HG02870 (cell line): Measurements from ENCODE around the gene OPCML.

Experiments
- ATAC-seq: cut with Tn5 transposase; IDR thresholded peaks from one replicate; pipeline ENCODE4 v1.9.1; 2021; ENCODE audit warnings: mild to moderate bottlenecking, moderate library complexity; ENCODE audit not compliant: unreplicated experiment

The OPCML gene

DNA sequence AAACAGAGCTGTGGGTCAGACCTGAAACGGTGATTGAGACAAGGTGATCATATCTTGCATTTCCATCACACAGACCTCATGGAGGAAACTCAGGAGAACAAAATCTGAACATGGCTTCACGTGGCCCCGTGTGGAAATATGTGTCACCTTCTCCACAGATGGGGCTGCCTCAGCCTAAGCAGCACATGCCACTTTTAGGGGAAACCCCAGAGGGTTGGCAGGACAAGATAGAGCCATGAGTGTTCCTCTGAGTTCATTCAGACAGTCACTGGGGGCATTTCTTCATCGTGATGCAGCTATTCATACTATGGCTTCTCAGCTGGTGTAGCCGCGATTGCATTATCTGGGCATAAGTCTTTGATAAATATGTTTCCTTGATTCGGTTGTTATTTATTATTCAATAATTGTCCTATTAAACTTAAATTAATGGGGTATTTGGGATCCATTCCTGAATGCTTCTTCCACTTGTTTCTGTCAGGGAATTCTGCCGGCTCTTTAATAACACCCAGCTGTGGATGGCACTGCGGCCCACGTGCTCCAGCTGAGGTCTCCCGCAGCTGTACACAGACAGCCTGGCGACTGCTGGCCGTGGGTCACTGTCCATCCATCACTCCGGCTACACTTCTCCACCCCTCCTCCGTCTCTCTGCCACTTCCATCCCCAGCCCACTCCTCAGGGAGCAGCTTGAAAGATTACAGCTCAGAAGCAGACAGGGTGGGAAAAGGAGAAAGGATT is 485.1 kb downstream of the OPCML start:
- no peak for ATAC-seq

DNA sequence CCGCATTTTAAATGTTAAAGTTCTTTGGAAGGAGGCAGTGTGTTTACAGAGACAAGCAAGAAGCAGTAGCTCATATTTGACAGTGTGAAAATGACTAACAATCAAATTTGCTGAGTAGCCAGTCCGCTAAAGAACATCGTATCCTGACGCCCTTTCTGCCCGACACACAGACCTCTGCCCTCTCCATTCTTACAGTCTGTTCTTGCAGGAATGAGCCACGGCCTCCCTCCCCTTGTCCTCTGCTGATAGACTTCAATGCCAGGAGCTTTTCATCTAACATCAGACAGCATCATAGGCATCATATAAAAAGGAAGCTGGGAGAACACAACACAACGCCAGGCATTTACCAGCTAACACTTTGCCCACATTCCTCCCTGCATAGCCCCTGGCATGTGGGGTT is 486.0 kb downstream of the OPCML start:
- no peak for ATAC-seq

DNA sequence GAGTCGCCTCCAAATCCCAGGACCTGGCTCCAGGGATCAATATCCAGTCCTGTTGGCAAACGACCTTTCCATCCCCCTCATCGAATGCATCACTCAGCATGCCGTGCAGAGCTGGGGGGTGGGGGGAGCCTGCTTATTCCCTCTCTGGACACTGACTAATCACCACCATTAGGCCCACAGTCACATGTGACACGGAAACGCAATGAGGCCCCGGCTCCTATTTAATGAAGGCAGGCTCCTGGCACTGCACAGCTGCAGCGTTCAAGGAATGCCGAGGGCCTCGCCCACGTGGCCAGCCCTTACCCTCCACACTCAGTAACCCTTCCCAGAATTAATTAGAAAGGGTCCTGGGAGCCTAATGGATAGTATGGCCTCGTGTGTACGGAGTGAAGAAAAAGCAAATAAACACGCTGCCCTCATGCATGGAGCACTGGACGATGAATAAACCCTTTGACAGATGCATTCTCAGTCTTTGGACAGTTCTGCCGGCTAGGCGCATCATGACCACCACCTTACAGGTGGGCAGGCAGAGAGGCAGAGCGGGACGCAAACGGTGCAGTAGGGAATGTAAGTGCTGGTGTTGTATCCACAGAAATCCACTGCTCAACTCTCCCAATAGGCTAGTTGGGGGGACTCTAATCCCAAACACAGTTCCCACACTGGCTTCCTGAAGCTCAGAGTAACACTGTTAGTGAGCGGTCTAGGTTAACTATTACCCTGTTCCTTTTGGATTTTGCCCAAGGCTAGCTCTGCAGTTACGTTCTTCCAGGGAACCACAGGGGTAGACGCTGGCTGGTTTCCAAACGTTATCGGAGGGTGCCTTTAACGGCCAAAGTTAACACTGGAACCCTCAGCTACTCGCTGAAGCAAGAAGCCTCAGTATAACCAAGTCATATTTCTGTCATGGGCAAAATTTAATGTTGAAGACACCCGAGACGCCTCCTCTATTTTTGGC is 490.1 kb downstream of the OPCML start:
- ATAC-seq: no peak

DNA sequence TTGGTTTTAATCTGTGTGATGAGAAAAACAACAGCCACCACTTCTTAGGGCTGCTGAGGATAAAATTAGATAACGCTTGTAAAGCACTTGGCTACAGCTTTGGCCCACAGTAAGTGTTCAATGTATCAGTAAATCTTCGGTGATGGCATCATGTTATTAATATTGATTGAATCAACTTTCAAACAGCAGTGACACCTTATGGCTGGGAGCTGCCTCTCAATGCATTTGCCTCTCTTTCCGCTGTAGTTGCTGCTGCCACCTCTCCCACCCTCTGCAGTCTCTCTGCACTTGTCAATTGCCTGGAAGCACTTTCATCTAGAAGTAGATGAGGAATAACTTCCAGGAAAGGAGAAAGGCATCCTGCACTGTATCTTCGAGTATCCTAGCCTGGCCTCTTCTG is 491.1 kb downstream of the OPCML start:
- ATAC-seq: no peak

DNA sequence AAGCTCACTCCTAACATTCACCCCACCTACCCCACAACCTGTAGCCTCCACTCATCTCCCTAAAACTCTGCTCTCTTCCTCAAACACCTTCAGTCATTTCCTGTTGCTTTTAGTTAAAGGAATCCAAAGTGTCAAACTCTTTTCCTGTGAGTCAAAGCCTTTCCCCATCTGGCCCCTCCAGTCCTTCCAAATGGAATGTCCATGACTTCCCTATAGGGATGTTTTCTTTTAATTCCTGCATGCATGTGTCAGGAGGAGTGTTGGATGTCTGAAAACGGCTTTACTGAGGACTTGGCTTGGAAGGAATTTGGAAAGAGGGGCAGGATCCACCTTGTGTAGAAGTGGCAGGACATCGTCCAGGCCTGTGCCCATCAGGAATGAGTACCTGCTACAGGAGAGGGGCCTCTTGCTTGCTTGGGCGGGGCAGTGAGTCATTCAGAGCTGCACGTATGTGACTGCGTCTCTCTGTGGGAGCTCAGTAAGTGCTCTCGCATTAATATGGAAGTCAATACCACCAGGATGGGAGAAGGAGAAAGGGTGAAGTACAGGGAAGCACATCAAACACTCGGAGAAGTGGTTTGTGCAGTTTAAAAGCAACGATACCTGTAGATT is 491.9 kb downstream of the OPCML start:
- no peak for ATAC-seq

DNA sequence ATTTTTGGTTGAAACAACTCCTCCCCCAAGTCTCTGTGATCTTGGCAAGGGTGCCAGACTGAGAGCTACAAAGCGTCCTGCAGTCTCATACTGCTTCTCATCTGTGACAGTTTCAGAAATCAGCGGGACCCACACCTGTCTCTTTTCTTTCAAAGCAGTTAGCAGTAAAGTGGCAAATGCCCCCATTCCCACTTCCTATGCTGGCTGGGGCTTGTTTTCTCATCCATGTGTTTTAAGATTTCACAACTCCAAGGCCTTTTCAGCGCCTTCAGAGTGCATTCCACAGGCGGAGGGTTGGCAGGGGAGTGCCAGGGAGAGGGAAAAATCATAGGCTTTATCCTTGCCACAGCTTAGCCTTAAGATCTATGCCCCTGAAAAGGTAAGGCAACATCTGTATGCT is 493.5 kb downstream of the OPCML start:
- ATAC-seq: no peak

DNA sequence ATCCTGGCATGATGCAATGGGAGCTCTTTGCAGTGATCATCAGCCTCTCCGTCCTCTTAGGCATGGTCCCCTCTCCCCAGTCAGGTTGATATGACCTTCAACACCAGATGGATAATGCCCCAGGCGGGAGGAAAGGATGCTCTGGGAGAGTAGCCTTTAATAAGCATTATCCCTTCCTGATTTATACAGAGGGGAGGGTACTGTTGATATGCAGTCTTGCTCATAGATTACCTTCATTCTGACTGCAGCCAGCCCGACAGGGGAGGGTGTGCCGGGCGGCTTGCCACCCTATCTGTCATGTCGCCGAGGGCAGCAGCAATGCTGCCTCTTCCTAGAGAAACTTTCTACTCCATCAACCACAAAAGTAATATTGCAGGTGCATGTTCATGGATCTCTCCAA is 497.4 kb downstream of the OPCML start:
- no peak for ATAC-seq

DNA sequence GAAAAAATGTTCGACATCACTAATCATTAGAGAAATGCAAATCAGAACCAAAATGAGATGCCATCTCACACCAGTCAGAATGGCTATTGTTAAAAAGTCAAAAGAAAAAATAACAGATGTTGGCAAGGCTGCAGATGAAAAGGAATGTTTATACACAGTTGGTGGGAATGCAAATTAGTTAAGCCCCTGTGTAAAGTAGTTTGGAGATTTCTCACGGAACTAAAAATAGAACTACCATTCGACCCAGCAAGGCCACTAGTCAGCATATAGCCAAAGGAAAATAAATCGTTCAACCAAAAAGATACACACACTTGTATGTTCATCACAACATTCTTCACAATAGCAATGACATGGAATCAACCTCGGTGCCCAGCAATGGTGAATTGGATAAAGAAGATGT is 503.2 kb downstream of the OPCML start:
- no peak for ATAC-seq

DNA sequence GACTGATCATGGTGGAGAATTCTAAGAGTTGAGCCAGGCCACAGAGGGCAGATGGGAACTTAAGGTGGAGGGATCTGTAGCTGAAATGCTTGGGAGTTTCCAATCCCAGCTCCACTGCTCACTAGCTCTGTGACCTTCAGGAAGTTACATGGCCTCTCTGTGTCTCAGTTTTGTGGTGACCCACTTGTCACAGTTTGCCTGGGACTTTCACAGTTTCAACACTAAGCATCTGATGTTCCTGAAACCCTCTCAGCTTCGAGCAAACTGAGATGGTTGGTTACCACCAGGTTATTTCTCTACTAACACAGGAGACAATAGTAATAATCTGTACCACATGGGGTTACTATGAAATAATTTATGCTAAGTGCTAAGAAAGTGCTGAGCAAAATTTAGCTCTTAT is 505.3 kb downstream of the OPCML start:
- no peak for ATAC-seq

DNA sequence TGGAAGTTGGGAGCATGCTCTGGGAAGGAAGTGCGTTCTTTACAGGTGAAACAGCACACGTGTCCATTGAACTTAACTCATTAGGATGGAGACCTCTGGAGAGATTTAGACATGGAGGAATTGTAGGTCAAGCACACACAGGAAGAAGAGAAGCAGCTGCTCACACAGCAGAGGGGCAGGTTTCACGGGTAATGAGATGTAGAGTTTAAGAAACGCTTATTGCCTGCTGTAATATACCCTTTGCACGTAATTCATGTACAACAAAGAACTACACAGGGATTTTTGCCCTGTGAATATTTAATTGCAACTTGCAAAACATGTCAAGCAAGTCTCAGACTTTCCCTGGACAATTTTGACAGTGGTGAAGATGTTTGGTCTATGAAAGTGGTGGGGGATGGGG is 508.0 kb downstream of the OPCML start:
- no peak for ATAC-seq

DNA sequence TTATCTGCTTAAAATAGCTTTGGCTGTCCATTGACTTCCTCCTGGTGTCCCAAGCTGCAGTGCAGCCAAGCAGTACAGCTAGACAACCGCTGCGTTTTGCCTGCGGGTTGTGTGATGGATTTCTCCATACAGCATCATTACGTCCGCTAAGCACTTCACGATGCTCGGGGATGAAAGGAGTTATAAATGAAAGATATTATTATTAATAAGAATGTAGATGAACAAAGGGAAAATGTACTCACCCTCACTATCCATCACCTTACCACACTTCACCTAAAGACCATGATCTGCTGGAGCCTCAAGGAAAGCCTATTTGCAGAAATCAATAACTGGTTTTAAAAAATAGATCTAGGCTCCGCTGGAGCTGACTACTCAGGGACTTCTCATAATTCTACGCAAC is 509.1 kb downstream of the OPCML start:
- no peak for ATAC-seq

DNA sequence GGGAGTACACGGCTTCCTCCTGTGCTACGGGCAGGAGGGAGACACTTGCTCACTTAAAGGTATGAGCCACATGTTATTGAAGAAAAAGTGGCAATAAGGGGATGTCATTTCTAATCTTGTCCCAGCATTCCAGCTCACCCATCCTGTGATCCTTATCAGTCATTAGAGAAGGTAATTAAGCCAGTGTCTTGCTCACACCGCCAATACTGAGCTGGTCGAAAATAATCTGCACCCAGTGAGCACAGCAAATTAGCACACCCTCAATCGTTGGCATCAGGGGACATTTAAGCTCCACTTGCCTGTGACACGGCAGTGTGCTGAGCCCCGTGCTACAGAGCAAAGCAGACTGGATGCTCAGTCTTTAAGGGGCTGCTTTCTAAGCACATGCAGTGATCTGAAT is 510.7 kb downstream of the OPCML start:
- ATAC-seq: no peak

DNA sequence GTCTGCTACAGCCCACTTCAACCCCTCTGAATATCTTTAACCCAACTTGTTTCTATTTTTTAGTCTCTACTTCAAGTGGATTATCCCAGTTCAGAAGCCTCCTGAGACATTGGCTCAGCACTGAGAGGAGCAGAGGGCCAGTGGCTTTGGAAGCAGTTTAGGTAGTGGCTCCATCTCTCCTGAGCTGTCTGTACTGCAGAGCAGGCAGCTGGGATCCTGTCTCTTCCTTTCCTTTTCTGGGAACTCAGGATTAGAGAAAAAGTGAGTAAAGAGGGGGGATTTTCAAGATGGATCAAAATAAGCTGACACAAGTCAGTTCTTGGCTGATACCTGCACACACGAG is 512.0 kb downstream of the OPCML start:
- ATAC-seq: no peak

DNA sequence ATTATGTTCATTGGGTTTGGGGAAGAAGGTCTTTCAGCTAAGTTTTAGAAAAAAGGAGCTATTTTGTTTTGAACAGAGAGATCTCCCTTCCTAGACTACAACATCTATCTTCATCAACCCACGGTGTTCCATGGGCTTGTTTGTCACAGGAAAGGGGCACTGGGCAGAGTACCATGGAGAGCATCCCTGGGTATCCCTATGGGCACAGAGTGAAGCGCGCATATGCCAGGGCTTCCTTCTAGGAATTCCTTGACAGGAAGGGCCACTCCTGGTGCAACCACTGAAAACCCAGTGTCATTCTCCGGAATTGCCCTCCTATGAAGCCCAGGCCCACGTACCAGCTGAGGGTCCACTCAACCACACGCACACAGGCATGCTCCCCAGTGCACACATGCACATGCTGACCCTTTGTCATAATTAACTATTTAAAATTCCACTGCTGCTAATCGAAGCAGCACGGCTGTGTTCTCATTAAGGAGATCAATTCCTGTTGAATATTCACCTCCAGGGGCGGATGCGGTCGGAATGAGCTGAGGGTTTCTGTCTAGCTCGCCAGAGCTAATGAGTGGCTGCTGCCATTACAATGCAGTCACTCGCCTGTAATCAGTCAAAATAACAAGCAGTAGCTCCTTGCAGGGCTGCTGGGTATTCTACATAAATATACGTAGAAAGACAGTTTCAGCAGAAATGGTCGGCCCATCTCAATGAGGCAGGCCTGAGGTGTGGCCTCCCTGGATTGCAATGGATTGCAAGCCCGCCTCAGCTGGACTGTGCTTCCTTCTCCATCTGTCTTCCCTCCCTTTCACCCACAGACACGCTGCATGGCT is 512.5 kb downstream of the OPCML start:
- no peak for ATAC-seq

DNA sequence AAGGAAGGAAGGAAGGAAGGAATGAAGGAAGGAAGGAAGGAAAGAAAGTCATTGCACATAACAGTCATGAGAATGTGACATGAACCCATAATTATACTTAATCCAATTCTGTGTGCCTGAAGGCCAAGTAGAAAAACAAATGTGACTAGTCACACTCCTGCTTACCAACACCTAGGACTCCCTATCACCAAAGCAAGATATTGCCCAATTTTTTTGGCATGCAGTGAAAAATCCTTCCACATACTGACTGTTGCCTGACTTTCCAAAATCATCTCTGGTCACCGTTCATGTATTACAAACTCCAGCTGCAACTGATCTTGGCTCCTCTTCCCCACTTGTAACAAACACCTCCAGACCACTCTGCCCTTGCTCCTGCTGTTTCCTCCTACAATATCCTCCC is 516.8 kb downstream of the OPCML start:
- ATAC-seq: no peak

DNA sequence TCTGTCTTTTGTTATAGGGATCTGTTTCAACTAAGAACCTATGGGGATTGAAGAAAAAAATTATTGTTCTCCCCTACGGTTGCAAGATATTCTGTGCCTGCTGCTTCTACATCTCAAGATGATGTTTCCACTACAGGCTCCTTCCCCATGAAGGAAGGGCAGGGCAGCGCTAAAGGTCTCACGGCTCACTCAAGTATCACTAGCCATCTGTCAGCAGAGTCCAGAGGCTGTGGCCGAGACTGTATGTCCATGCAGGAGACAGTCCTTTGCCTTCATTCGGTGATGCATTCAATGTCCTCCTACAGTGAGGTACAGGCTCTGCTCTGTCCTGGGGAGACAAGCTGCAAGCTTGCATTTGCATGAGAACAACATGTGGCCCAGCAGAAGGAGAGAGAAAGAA is 518.0 kb downstream of the OPCML start:
- ATAC-seq: no peak

DNA sequence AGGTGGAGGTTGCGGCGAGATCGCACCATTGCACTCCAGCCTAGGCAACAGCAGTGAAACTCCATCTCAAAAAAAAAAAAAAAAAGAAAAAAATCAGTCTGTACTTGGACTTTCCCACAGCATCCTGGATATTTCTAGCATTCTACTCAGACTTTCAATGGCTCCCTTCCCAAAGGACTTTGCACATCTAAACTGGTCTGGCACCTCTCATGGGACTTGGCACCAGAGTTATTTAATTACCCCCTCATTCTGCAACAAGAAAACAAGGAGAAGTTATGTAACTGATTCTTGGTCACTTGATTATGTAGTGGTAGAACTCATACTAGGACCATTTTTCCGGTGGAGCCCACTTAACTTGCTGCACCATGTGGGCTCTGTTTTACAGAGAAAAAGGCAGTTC is 519.5 kb downstream of the OPCML start:
- no peak for ATAC-seq

DNA sequence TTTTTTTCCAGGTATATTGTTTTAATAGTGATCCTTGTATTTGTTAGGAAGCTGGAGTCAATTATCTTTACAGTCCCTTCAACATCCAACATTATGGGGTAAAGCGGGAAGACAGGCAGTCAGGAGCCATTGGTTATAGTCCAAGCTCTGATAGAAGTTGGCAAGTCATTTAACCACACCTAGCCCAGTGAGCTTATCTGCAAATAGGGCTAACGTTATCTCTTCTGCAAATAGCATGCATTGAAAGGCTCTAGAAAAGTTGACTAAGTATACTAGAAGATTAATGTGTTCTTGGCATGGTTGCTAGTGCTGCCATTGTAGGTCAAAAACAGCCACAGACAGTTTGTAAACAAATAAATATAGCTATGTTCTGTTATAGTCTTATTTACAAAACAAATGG is 520.7 kb downstream of the OPCML start:
- no peak for ATAC-seq

DNA sequence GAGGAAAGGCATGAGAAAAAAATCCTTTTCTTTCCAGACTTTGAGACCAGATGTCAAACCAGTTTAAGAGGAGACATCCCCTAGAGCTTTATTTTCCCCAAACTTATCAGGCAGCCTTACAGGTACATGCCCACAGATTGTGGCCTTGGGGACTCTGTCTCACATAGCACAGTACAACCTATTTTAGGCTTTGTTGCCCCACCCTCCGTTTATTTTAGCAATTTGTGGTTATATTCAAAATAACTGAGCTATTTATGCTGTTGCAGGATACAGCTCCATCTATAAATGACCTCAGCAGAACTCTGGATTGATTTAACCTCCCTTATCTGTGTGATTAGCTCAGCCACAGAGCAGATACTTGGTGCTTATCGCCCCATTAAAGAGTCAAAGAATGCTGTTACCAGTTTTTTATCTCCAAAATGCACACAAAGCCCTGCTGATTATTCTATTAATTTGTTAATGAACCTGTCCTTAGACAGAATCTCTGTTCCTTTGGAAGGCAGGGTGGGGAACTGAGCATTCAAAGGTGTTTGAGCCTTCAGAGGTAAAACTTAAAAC is 525.2 kb downstream of the OPCML start:
- ATAC-seq: no peak

DNA sequence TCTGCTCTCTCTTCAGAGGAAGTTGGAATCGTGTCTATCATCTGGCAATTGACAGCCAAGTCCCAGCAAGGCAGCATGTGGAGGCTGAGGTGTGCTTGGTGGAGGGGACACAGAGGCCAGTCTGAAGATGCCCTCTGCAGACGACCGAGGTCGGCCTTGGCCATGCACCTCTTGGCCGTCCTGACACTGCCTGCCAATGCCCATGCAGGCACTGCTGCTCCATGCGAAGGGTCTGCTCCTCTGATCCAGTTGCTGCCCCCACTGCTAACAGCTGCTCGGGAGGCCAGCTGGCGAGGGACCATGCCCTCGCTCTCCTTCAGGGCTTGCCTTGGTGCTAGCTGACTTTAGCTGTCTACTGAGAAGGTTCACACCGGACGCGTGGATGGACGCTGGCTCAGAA is 527.9 kb downstream of the OPCML start:
- ATAC-seq: no peak

DNA sequence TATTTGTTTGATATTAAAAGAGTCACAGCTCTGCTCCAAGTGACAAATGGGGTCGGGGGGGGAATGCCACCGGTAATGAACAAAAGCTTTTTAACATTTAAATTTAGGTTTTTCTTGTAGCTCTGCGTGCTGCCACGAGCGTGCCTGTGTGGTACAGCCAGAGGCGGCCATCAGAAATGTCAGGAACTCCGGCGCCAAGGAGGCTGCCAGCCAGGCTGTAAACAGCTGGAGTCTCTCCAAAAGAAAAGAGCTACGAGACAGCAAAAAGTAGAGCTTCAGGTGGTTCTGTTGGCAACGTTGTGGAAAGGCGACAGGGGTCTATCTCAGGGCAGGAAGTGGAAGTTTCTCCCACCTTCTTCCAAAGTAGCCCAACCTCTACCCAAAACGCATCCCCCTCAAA is 532.8 kb downstream of the OPCML start:
- no peak for ATAC-seq
